Progenitor cell of endocrine pancreas (in vitro differentiated cells): ENCODE measurements around the gene PTPN18. TPM values are rescaled to one million over a fixed set of nuclear protein-coding genes. Genes with fewer than 3 reads are reported as not detected.

Experiments
- DNase-seq: peaks from one replicate; pipeline ENCODE4 v3.0.0; 2021; ENCODE audit warnings: low spot score; ENCODE audit not compliant: unreplicated experiment
- H3K27ac Mint-ChIP-seq: 2 replicates; pipeline ENCODE4 v1.8.0; 2021; ENCODE audit warnings: mild to moderate bottlenecking, moderate library complexity, mixed read lengths
- H3K27me3 Mint-ChIP-seq: 2 replicates; pipeline ENCODE4 v1.8.0; 2021; ENCODE audit warnings: mixed read lengths
- H3K36me3 Mint-ChIP-seq: 2 replicates; pipeline ENCODE4 v1.8.0; 2022; ENCODE audit warnings: mixed read lengths; ENCODE audit not compliant: insufficient read depth
- H3K4me1 Mint-ChIP-seq: 2 replicates; pipeline ENCODE4 v1.8.0; 2021; ENCODE audit warnings: low read depth, mixed read lengths
- H3K4me3 Mint-ChIP-seq: 2 replicates; pipeline ENCODE4 v1.8.0; 2021; ENCODE audit warnings: low read depth, mild to moderate bottlenecking, moderate library complexity, mixed read lengths
- H3K9me3 Mint-ChIP-seq: 2 replicates; pipeline ENCODE4 v1.8.0; 2021; ENCODE audit warnings: low read depth, mixed read lengths
- CTCF ChIP-seq: fragments of 200-600 bp; sonication (generic); IDR thresholded peaks from one replicate; pipeline ENCODE4 v1.5.0; 2021; ENCODE audit warnings: antibody characterized with exemption, mild to moderate bottlenecking; ENCODE audit not compliant: unreplicated experiment
- total RNA-seq: library from RNA; stranded (reverse); gene quantifications from 2 replicates; pipeline ENCODE4 v1.2.1, GENCODE V29; 2021

The PTPN18 gene
- total RNA-seq, 1 donor from 2014 or later = 47.5 TPM

GRCh38 chr2:130357864-130358263 lies 2.0 kb downstream of the PTPN18 start:
- no peak for DNase-seq
- Mint-ChIP-seq H3K9me3 (peaks cover 9% of the 10 kb centered on the region), H3K4me1 (peaks cover 2% of the 10 kb centered on the region), H3K27ac (no peak overlapping the region), H3K4me3 (no peak overlapping the region), H3K27me3 (no peaks in the 10 kb centered on the region), H3K36me3 (peaks cover 6% of the 10 kb centered on the region)
- TF ChIP-seq CTCF = no peak

GRCh38 chr2:130358420-130359350 lies 2.8 kb downstream of the PTPN18 start:
- no peak overlapping the region for H3K4me3 Mint-ChIP-seq
- H3K36me3 Mint-ChIP-seq = peaks cover 9% of the 10 kb centered on the region
- no peak overlapping the region for H3K27ac Mint-ChIP-seq
- H3K4me1 Mint-ChIP-seq = peaks cover 2% of the 10 kb centered on the region
- H3K27me3 Mint-ChIP-seq = no peaks in the 10 kb centered on the region
- peaks cover 9% of the 10 kb centered on the region for H3K9me3 Mint-ChIP-seq
- DNase-seq = no peak
- TF ChIP-seq CTCF = no peak

- TF ChIP-seq CTCF = no peak
- no peaks in the 10 kb centered on the region for H3K27me3 Mint-ChIP-seq
- peaks cover 9% of the 10 kb centered on the region for H3K36me3 Mint-ChIP-seq
- no peak overlapping the region for H3K27ac Mint-ChIP-seq
- peaks cover 9% of the 10 kb centered on the region for H3K9me3 Mint-ChIP-seq
- H3K4me1 Mint-ChIP-seq = peaks cover 2% of the 10 kb centered on the region
- no peak for DNase-seq
- H3K4me3 Mint-ChIP-seq = no peak overlapping the region
These were observed 3.6 kb downstream of the PTPN18 start for GRCh38 chr2:130359466-130359865.

GRCh38 chr2:130363479-130363878 lies 7.6 kb downstream of the PTPN18 start:
- Mint-ChIP-seq H3K4me3 (no peak overlapping the region), H3K9me3 (peaks cover 9% of the 10 kb centered on the region), H3K36me3 (peaks cover 9% of the 10 kb centered on the region), H3K4me1 (peaks cover 1% of the 10 kb centered on the region), H3K27ac (no peak overlapping the region), H3K27me3 (no peaks in the 10 kb centered on the region)
- no peak for DNase-seq
- no peak for TF ChIP-seq CTCF

GRCh38 chr2:130365075-130365474 lies 9.2 kb downstream of the PTPN18 start:
- no peak overlapping the region for H3K27ac Mint-ChIP-seq
- H3K27me3 Mint-ChIP-seq = no peaks in the 10 kb centered on the region
- no peak for TF ChIP-seq CTCF
- no peak overlapping the region for H3K4me3 Mint-ChIP-seq
- no peak for DNase-seq
- H3K4me1 Mint-ChIP-seq = peaks cover 1% of the 10 kb centered on the region
- H3K36me3 Mint-ChIP-seq = peaks cover 6% of the 10 kb centered on the region
- H3K9me3 Mint-ChIP-seq = peaks cover 5% of the 10 kb centered on the region
